K562 treated with DMSO at 1 percent for 24 hours (cell line): ENCODE data around the gene SYT14. TPM values are rescaled to one million over a fixed set of nuclear protein-coding genes. Genes with fewer than 3 reads are reported as not detected.

Experiments used
- total RNA-seq: library from RNA; unstranded; fragments of 300-600 nt; gene quantifications from 2 replicates; pipeline ENCODE4 v1.2.3, GENCODE V29; 2022; ENCODE audit warnings: low read depth; ENCODE audit not compliant: insufficient read depth

Gene SYT14
- total RNA-seq: not detected in 2 replicates

GRCh38 chr1:209937996-209938959 is at the start of gene SYT14:
TSS of gene SYT14 (plus strand) at chr1:209938217. CDS start at chr1:209938265, 48 bp downstream.

Other genes starting within 250 kb of the SYT14 start
- 1.4 and 1.7 TPM in 2 replicates for gene HSD11B1, start 233.4 kb upstream of the SYT14 start, total RNA-seq
- 0.97 TPM in 1 of 2 replicates, not detected in the other for gene TRAF3IP3, start 182.2 kb upstream of the SYT14 start, total RNA-seq
- gene C1orf74, start 153.7 kb upstream of the SYT14 start, total RNA-seq: 2.5 and 2.9 TPM in 2 replicates
- 0.85 and 1.1 TPM in 2 replicates for gene IRF6, start 132.1 kb upstream of the SYT14 start, total RNA-seq
- 2.5 and 2.6 TPM in 2 replicates for gene UTP25, start 110.2 kb upstream of the SYT14 start, total RNA-seq